ENCODE data around the gene CENPS.
A peak's percentile ranks its signal among the peaks of the same experiment; 100 is the strongest.
"Not testable (repeated sequence)": the region's sequence is repeated elsewhere in the genome, so short reads cannot be mapped to it uniquely, and the experiment has no call there.

The CENPS gene

GRCh38 chr1:10421637-10422036, 8.6 kb upstream of the CENPS start:
- DNase-seq = no peak

- DNase-seq = no peak
These were observed 6.2 kb upstream of the CENPS start for GRCh38 chr1:10424034-10424433.

DNA sequence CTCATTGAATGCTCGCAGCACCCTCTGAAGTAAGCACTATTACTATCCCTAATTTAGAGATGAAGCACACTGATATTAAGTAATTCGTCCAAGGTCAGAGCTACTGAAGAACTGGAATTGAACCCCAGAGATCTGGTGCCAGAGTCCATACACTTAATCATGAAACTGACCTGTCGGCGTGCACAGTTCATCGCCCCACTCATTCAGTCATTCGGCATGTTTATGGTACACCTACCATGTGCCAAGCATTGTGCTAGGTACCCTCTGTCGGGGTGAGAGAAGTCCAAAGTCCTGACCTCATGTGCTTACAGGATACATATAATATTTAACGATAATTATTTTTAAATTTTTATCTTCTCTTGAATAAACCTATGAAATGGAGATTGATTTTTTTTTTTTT, 5.6 kb upstream of the CENPS start:
- DNase-seq = no peak

GRCh38 chr1:10425826-10426534, 4.3 kb upstream of the CENPS start:
- not testable (repeated sequence) for DNase-seq

GRCh38 chr1:10426535-10426848, 3.7 kb upstream of the CENPS start:
- DNase-seq = not testable (repeated sequence)

DNA sequence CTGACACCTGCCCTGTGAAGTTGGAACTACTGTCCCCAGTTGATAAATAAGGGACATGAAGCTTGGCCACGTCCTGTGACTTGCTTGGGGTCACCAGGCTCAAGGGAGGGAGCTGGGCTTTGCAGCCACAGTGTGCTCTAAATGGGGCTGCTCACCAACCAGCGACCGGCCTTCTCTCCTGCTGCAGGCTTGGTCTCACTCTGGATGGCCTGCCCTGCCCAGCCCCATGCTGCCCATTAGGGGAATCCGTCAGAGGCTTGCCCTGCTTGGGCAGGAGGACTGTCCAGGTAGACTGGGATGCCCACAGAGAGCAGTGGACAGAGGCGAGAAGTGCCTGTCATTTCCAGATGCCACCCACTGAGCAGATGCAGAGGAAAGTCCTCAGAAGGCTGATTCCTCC, 1.2 kb upstream of the CENPS start:
- DNase-seq = no peak

DNA sequence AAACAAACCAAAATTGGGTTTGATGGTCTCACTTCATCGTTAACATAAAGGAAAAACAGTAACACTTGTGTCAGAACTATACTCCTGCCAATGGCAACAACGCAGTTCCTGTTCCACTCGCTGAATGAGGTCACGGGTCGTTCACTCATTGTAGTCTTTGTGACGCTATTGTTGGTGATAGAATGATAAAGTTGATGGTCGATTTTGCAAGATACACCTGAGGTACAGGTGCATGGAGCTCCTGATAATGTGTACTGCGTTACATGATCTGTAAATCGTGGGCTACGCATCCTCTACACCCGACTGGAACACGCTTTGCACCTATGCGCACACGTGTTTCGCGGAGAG, 391 bp upstream of the CENPS start:
- no peak for DNase-seq

GRCh38 chr1:10431070-10431730, 967 bp downstream of the CENPS start:
- peak; percentile 93 for DNase-seq

DNA sequence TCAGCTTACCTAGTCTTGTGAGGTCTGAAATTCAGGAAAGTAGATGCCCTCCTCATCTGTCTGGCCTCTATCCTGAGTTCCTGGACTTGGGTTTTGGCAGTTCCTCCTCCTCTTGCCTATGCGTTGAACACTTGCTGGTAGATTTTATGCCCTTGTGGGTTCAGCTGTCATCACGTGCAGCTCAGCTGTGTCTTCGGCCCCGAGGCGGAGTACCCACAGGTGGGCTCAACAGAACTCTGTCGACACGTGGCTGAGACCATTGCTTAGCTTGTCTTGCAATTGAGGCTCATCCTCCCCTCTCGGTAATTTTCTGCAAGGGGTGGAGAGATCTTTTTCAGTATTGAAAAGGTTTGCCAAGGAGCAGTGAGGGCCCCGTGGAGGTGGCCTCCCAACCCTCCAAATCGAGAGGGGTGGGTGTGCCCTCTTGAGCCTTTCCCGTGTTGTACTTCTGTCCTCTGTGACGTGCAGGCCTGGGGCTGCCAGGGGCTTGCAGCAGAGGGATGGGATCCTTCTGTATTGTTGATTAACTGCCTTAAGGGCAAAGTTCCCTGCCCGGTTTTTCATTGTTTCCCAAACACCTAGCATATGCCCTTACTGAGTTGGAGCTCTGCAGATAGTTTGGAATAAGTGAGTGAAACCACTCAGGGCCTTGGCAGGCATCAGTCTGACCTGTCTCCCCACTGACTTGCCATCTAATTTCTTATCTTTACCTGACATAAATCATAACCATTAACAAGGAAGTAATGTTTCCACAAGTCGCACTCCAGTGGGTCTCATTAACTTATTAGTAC, 2.9 kb downstream of the CENPS start:
- DNase-seq = no peak

DNA sequence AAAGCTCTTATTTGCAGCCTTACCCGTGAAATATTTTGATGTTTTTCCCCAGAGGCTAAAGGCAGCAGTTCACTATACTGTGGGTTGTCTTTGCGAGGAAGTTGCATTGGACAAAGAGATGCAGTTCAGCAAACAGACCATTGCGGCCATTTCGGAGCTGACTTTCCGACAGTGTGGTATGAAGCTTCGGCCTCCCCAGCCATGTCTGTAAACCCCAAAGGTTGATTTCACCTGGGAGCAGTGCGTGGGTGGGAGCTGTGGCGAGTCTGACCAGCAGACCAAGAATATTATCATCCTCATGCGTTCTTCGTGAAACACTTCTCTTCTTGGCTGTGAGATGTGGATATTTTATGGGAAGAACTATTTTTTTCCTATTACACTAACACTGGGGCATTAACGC, 3.6 kb downstream of the CENPS start:
- no peak for DNase-seq

GRCh38 chr1:10434590-10434989, 4.4 kb downstream of the CENPS start:
- DNase-seq = no peak

GRCh38 chr1:10437052-10437451, 6.8 kb downstream of the CENPS start:
- no peak for DNase-seq

DNA sequence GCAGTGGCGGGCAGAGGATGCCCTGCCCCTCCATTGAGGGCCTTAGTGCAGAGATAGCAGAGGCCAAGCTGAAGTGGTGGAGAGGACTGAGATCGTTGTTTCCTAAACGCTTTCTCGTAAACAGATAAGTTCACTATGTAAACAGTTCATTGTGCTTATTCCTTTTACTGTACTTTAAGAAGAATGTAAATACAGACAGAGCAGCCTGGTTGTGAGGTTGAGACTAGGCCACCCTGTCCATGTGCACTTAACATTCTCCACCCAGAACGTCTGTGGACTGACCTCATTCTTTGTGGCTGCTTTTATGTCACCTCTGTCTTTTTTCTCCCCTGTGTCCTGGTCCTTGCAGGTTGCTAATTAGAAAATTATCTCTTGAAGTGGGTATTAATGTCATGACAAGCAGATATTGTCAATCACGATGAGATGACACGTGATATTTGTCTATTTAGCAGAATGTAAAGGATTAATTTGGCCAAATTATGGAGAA, 8.5 kb downstream of the CENPS start:
- DNase-seq = peak; percentile 96

GRCh38 chr1:10440305-10440704, 10.1 kb downstream of the CENPS start:
- DNase-seq = no peak

GRCh38 chr1:10440794-10441193, 10.6 kb downstream of the CENPS start:
- DNase-seq = no peak

DNA sequence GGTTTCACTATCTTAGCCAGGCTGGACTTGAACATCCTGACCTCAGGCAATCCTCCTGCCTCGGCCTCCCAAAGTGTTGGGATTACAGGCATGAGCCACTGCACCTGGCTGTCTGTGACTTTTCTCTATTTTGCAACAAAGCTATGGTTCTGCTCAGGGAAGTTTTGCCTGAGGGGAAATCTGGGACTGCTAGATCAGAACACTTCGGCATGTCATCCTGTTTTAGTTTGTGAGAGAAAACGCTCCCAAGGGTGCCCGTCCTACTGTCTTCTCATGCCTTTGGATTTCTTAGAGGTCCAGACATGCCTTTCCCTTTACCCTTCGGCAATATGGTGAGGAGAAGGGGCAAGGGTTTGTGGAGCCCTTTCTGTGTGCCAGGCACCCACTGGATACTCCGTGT, 14.0 kb downstream of the CENPS start:
- no peak for DNase-seq

GRCh38 chr1:10444795-10445397, 14.7 kb downstream of the CENPS start:
- DNase-seq = no peak

DNA sequence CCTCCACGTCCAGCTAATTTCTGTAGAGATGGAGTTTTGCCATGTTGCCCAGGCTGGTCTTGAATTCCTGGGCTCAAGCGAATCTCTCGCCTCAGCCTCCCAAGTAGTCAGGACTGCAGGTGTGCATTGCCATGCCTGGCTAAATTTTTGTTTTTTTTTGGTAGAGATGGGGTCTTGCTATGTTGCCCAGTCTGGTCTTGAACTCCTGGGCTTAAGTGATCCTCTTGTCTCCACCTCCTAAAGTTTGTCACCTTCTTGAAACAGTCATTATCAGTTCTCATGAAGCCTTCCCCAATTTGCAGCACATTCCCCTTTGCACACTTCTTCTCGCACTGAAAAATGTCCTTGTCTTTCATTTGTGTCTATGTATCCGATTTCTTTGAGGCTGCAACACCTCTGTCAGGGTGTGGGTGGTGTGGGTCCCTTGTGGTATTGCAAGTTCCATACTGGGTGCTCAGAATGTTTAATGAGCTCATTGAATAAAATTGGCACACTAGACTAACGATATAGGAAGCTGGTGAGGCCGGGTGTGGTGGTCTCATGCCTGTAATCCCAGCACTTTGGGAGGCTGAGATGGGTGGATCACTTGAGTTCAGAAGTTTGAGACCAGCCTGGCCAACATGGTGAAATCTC, 16.7 kb downstream of the CENPS start:
- DNase-seq = no peak

GRCh38 chr1:10449751-10450150, 19.5 kb downstream of the CENPS start, which contains the start of gene CORT:
Gene CORT (plus strand): TSS chr1:10450031. CDS start chr1:10450224, 193 bp downstream.
- DNase-seq = no peak

DNA sequence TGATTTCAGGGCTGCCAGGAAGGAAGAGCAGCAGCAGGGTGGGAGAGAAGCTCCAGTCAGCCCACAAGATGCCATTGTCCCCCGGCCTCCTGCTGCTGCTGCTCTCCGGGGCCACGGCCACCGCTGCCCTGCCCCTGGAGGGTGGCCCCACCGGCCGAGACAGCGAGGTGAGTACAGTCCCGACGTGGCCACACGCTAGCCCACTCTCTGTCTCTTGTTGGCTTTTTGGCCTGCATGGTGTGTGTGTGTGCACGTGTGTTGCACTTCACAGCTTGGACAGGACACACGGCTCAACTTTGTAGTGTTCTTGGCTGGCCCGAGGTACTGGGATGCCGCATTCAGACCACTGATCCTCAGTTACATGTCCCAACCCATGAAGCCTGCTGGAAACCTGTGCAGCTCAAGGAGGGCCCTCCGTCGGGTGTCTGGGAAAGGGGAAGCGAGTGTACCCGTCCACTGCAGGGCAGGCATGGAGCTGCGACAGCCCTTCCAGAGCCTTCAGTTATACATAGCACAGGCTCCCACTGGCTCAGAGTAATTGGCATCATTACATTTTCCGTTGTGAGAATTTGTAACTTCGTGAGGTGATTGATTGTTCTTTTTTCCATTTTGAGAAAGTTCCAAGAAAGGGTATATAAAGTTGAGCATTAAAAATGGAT, 20.1 kb downstream of the CENPS start:
- DNase-seq = no peak

GRCh38 chr1:10450836-10451235, 20.6 kb downstream of the CENPS start:
- no peak for DNase-seq

GRCh38 chr1:10451287-10451686, 21.1 kb downstream of the CENPS start:
- DNase-seq = no peak

- no peak for DNase-seq
These were observed 25.8 kb downstream of the CENPS start for GRCh38 chr1:10456048-10456447.
